ENCODE results near the gene WBP2NL. TPM values are rescaled to one million over a fixed set of nuclear protein-coding genes. Genes with fewer than 3 reads are reported as not detected.

Gene WBP2NL
- total RNA-seq, 2 experiments from 2014 or later, result 1.1 to 1.9 TPM

- no peak for DNase-seq (ENCODE audit: low spot score)
- H4K20me1 ChIP-seq (ENCODE audit: insufficient read depth, low read length), result no peaks in the 10 kb centered on the region
- ChIA-PET CTCF (ENCODE audit: unreplicated experiment) (no interaction called here), POLR2A (interaction anchor here (0.5 to 1.2 kb wide), 2 partner anchors 10 to 501 kb away, joined by 4 read pairs; no protein-coding TSS in a partner anchor)
- no peaks in the 10 kb centered on the region for H3K9me2 ChIP-seq (ENCODE audit: insufficient read depth, low read length)
- H3K4me1 ChIP-seq (ENCODE audit: insufficient read depth, low read length, poor library complexity, severe bottlenecking), result peaks cover 4% of the 10 kb centered on the region
- intact Hi-C loops (cut with micrococcal nuclease; ENCODE audit: unreplicated experiment), result no loop called here
- no peak overlapping the region for H3K4me2 ChIP-seq (ENCODE audit: low read length)
- BruUV-seq (replicated peaks), result no TSS peak
- no peak overlapping the region for H3K27ac ChIP-seq (ENCODE audit: low read depth, low read length, poor library complexity, severe bottlenecking)
- no peak for TF ChIP-seq EZH2phosphoT487 (IDR thresholded peaks at IDR 0.05; ENCODE audit: borderline replicate concordance, low read depth, low read length)
- TF ChIP-seq CTCF (conservative IDR thresholded peaks at IDR 0.05; ENCODE audit: low read length), result no peak
- no peak overlapping the region for H2AFZ ChIP-seq (ENCODE audit: low read length)
- H3K36me3 ChIP-seq (ENCODE audit: insufficient read depth, low read length), result peaks cover 64% of the 10 kb centered on the region
- H3K4me3 ChIP-seq (ENCODE audit: low read depth, low read length, poor library complexity, severe bottlenecking), result no peak overlapping the region
- no peaks in the 10 kb centered on the region for H3K79me2 ChIP-seq (ENCODE audit: insufficient read depth, low read depth, low read length)
- H3K9me3 ChIP-seq (ENCODE audit: low read length), result no peaks in the 10 kb centered on the region
Measured at GRCh38 chr22:42064629-42065028, 66.0 kb downstream of the WBP2NL start.

DNA sequence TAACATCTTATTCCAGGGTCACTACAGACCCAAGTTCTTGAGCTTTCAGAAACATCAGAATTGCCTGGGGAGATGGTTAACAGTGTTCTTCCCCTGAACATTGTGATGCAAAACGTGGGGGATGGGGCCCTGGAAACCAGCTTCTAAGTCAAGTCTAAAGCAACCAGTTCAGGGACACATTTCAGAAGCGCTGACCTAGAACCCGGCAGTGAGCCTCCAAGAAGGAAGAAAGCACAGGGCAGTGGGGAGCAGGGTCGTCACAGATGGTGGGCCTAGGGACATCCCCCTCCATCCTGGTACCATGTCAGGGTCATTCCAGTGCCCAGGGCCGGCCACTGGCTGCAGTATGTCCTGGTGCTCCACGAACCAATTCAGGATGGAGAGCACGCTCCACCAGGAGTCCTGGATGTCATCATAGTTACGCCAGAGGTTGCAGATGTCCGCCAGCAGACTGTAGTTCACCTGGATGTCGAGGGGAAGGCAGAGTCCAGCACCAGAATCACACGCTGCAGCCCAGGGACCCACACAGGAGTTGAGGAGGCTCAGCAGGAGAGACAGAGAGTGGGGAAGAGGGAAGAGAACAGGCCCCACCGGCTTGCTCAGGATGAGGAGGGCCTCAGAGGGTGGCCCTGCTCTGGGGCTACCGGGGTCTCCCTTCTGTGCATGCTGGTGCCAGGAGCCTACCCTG, 67.0 kb downstream of the WBP2NL start:
- H3K79me2 ChIP-seq (ENCODE audit: insufficient read depth, low read depth, low read length), result no peaks in the 10 kb centered on the region
- no peaks in the 10 kb centered on the region for H3K9me2 ChIP-seq (ENCODE audit: insufficient read depth, low read length)
- H4K20me1 ChIP-seq (ENCODE audit: insufficient read depth, low read length), result no peaks in the 10 kb centered on the region
- H3K4me1 ChIP-seq (ENCODE audit: insufficient read depth, low read length, poor library complexity, severe bottlenecking), result peaks cover 10% of the 10 kb centered on the region
- no peak for DNase-seq (ENCODE audit: low spot score)
- ChIA-PET POLR2A (interaction anchor here (1.2 kb wide), 1 partner anchor 11 kb away, joined by 4 read pairs; no protein-coding TSS in a partner anchor), CTCF (ENCODE audit: unreplicated experiment) (no interaction called here)
- no peak for TF ChIP-seq EZH2phosphoT487 (IDR thresholded peaks at IDR 0.05; ENCODE audit: borderline replicate concordance, low read depth, low read length)
- TF ChIP-seq CTCF (conservative IDR thresholded peaks at IDR 0.05; ENCODE audit: low read length), result no peak
- BruUV-seq (replicated peaks), result no TSS peak
- no peak overlapping the region for H3K27ac ChIP-seq (ENCODE audit: low read depth, low read length, poor library complexity, severe bottlenecking)
- peaks cover 54% of the 10 kb centered on the region for H3K36me3 ChIP-seq (ENCODE audit: insufficient read depth, low read length)
- no peak overlapping the region for H3K4me3 ChIP-seq (ENCODE audit: low read depth, low read length, poor library complexity, severe bottlenecking)
- H3K9me3 ChIP-seq (ENCODE audit: low read length), result no peaks in the 10 kb centered on the region
- H3K4me2 ChIP-seq (ENCODE audit: low read length), result no peak overlapping the region
- no peak overlapping the region for H2AFZ ChIP-seq (ENCODE audit: low read length)
- intact Hi-C loops (cut with micrococcal nuclease; ENCODE audit: unreplicated experiment), result no loop called here

DNA sequence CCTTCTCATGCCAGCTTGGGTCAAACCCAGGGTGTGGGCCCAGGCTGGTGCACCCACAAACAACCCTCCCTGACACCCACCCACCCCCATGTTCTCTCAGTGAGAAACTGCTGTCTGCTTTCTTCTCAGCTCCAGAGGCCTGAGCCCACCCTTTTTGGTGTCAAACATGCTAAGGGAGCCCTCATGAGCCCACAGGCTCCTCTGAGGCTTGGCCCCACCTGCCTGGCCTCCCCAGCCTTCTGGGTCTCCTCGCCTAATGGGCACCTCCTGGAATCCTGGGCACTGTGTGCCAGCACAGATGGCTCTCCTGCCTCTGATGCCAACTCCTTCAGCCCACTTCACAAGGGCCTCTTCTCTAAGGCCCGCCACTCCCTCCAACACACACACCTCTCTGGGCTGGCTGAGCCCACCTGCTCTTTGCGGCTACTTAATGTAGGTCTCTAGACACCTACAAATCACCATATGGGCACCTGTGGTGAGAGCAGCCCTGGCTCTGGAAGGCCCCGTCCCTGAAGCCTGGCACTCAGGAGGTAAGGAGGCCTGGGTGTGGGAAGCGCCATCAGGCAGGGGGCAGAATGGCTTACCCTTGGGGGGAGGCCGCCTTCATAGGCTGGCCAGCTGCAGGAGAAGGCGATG, 67.7 kb downstream of the WBP2NL start:
- TF ChIP-seq CTCF (conservative IDR thresholded peaks at IDR 0.05; ENCODE audit: low read length) (no peak), EZH2phosphoT487 (IDR thresholded peaks at IDR 0.05; ENCODE audit: borderline replicate concordance, low read depth, low read length) (no peak)
- CTCF ChIA-PET (ENCODE audit: unreplicated experiment), result no interaction called here
- Histone ChIP-seq H4K20me1 (ENCODE audit: insufficient read depth, low read length) (no peaks in the 10 kb centered on the region), H3K4me1 (ENCODE audit: insufficient read depth, low read length, poor library complexity, severe bottlenecking) (peaks cover 14% of the 10 kb centered on the region), H3K9me3 (ENCODE audit: low read length) (no peaks in the 10 kb centered on the region), H2AFZ (ENCODE audit: low read length) (no peak overlapping the region), H3K36me3 (ENCODE audit: insufficient read depth, low read length) (peaks cover 48% of the 10 kb centered on the region), H3K4me2 (ENCODE audit: low read length) (no peak overlapping the region), H3K4me3 (ENCODE audit: low read depth, low read length, poor library complexity, severe bottlenecking) (no peak overlapping the region), H3K27ac (ENCODE audit: low read depth, low read length, poor library complexity, severe bottlenecking) (no peak overlapping the region), H3K79me2 (ENCODE audit: insufficient read depth, low read depth, low read length) (no peaks in the 10 kb centered on the region), H3K9me2 (ENCODE audit: insufficient read depth, low read length) (no peaks in the 10 kb centered on the region)
- BruUV-seq (replicated peaks), result no TSS peak
- intact Hi-C loops (cut with micrococcal nuclease; ENCODE audit: unreplicated experiment), result no loop called here
- DNase-seq (ENCODE audit: low spot score), result no peak
- POLR2A ChIA-PET, result no interaction called here
